Activated naive CD4-positive, alpha-beta T cell treated with anti-CD3 and anti-CD28 coated beads, Interleukin-2, amount 50 U/mL, for 72 hours (primary cell): ENCODE data around the gene CRELD1. TPM values are rescaled to one million over a fixed set of nuclear protein-coding genes. Genes with fewer than 3 reads are reported as not detected.
A peak's percentile ranks its signal among the peaks of the same experiment; 100 is the strongest.
"Not testable (repeated sequence)": the region's sequence is repeated elsewhere in the genome, so short reads cannot be mapped to it uniquely, and the experiment has no call there.

Source experiments
- ATAC-seq, 2 donors: fragments of 150-1000 bp; cut with Tn5 transposase; 2 replicates each; pipeline ENCODE4 v1.10.0; 2021; ENCODE audit warnings: mild to moderate bottlenecking in 2 of 2, moderate library complexity in 2 of 2
- DNase-seq, 2 donors: peaks; one replicate each; pipeline ENCODE4 v3.0.0; 2021 to 2022; ENCODE audit warnings: low spot score in 2 of 2
- H3K27ac Mint-ChIP-seq, 2 donors: one replicate each; pipeline ENCODE4 v1.8.0; 2022; ENCODE audit warnings: mild to moderate bottlenecking in 2 of 2, mixed read lengths in 2 of 2
- H3K36me3 Mint-ChIP-seq, 2 donors: one replicate each; pipeline ENCODE4 v1.8.0; 2022; ENCODE audit warnings: mixed read lengths in 2 of 2
- H3K9me3 Mint-ChIP-seq, 2 donors: one replicate each; pipeline ENCODE4 v1.8.0; 2022; ENCODE audit warnings: mixed read lengths in 2 of 2
- total RNA-seq, 2 donors: library from RNA; stranded (reverse); gene quantifications; one replicate each; pipeline ENCODE4 v1.2.3, GENCODE V29; 2022

CRELD1 gene
- total RNA-seq, result 10 to 100 TPM; 23.8 to 25.0 TPM

DNA sequence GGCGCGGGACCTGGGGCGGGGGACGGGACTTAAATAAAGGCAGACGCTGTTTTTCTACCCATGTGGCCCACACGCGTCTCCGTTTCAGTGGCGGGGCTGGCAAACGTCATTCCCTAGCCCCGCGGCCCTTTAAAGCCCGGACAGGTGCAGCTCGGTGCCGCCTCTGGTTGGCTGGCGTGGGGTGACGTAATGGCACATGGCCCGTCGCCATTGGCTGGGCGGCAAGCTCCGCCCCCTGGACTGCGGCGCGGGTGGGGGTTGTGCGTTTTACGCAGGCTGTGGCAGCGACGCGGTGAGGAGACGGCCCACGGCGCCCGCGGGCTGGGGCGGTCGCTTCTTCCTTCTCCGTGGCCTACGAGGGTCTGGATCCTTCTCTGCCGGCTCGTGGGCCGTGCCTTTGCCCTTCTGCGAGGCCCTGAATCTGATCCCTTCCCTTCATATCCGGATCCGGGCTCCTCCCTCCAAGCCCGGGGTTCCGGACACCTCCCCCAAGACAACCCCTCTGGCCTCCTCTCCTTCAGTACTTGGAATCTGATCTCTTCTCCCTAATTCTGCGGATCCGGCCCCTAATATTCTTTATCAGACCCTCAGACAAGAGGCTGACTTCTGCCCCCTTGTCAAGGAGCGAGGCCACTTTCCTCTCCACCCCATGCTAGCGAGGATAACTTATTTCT is at the start of gene CRELD1:
Gene CRELD1 (plus strand): TSS at position 274 of the 674 bp plus-strand sequence. CDS start 605 bp downstream, outside the sequence.
- Mint-ChIP-seq H3K9me3 (no peaks in the 10 kb centered on the region), H3K36me3 (no peaks in the 10 kb centered on the region), H3K27ac (peak within 1 kb of the TSS; percentile 96 to 98)
- peak; percentile 96 to 97 for DNase-seq
- ATAC-seq, result peak; percentile 85 to 88

DNA sequence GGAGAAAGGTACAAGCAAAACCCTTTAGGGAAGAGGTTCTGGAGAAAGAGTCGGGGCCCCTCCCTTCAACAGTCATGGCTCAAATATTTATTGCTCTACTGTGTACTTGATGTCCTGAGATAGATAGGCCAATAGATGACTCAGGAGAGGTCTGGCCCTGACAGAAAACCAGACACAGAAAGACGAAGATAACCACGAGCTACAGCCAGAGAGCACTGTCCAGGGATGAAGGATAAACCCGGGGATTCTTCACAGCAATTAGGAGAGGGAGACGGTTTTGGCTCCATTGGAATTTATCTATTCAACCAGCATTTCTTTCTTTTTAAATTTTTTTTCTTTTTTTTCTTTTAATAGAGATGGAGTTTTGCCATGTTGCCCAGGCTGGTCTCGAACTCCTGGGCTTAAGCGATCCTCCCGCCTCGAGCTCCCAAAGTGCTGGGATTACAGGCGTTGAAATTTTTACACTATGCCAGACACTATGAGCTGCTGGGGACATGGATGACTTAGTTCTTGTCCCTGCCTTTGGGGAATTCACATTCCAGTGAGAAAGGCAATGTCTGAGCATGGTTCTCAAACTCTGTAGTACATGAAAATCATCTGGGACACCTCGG is 49.0 kb upstream of the CRELD1 start:
- no peak for DNase-seq
- H3K27ac Mint-ChIP-seq, result no peak overlapping the region
- no peaks in the 10 kb centered on the region for H3K9me3 Mint-ChIP-seq
- no peaks in the 10 kb centered on the region for H3K36me3 Mint-ChIP-seq
- no peak for ATAC-seq

- Mint-ChIP-seq H3K9me3 (no peaks in the 10 kb centered on the region), H3K36me3 (peaks cover 7 to 11% of the 10 kb centered on the region in 2 donors), H3K27ac (no peak overlapping the region)
- ATAC-seq (no peak), DNase-seq (no peak)
Measured at GRCh38 chr3:9886328-9886727, 47.3 kb upstream of the CRELD1 start.

DNA sequence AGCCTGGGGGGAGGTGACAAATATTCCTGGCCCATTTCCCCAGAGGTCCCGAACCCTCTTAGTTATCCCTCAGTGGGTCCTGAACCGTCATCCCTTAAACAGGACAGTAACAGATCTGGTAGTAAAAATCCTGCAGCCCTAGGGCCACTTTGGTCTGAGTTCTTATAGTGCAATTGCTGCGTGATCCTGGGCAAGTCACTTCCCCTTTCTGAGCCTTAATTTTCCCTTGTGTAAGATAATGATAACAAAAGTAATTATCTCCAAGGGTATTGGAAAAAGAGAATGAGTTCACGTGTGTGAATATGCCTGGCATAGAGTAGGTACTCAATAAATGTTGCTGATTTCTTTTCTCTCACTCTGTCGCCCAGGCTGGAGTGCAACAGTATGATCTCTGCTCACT is 46.2 kb upstream of the CRELD1 start:
- no peak for ATAC-seq
- Mint-ChIP-seq H3K9me3 (peaks cover 0 to 3% of the 10 kb centered on the region in 2 donors), H3K27ac (no peak overlapping the region), H3K36me3 (peaks cover 18 to 19% of the 10 kb centered on the region in 2 donors)
- no peak for DNase-seq

DNA sequence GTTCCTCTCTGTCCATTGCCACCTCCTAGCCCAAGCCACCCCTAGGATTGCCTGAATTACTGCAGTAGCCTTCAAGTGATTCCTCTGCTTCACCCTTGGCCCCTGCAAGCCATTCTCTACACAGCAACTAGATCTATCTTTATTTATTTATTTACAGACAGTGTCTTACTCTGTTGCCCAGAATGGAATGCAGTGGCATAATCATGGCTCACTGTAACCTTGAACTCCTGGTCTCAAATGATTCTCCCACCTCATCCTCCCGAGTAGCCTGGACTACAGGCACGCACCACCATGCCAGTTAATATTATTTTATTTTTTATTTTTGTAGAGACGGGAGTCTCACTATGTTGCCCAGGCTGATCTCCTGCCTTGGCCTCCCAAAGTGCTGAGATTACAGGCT is 45.1 kb upstream of the CRELD1 start:
- DNase-seq (no peak), ATAC-seq (no peak)
- H3K9me3 Mint-ChIP-seq, result peaks cover 0 to 10% of the 10 kb centered on the region in 2 donors
- H3K36me3 Mint-ChIP-seq, result peaks cover 27 to 30% of the 10 kb centered on the region in 2 donors
- H3K27ac Mint-ChIP-seq, result no peak overlapping the region

DNA sequence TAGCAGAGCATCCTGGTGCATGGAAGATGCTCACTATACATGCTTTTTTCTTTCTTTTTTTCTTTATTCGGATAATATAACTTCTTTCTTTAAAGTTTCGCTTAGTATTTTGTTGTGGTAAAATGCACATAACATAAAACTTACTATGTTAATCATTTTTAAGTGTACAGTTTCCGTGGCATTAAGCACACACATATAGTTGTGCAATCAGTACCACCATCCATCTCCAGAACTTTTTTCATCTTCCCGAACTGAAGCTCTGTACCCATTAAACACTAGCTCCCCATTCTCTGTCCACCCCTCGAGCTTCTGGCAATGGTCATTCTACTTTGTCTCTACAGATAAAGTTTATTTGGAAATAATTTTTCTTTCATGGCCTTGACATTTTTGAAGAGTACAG is 44.2 kb upstream of the CRELD1 start:
- Mint-ChIP-seq H3K36me3 (peaks cover 35 to 36% of the 10 kb centered on the region in 2 donors), H3K27ac (peak overlapping the region in 1 of 2 donors; percentile 96)

DNA sequence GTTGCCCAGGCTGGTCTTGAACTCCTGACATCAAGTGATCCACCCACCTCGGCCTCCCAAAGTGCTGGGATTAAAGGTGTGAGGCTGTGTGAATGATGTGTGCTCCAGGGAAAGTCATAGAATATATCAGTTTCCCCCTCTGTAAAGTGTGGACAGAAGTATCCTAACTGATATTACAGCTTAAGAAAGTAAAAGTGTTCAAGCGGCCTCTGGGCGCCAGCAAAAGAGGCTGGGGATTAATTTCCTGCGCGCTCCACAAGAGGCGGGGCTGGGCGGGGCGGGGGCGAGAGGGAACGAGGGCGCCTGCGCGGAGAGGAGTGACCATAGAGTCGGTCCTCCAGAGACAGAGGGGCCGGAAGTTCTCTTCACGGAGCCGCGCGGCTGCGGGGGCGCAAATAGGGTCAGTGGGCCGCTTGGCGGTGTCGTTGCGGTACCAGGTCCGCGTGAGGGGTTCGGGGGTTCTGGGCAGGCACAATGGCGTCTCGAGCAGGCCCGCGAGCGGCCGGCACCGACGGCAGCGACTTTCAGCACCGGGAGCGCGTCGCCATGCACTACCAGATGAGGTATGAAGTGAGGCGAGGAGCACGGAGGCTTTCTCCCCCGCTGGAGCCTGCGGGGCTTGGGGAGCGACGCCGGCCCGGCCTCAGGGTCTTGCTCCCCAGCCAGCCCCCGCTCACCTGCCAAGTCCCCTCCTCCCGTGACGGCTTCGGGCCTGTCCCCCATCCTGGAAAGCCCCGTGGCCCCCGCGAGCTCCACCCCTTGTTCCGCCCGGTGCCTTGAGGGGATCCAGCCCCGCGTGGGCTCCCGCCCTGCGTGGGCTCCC is 43.2 kb upstream of the CRELD1 start, which contains the start of gene JAGN1:
Gene JAGN1 (plus strand): TSS at position 362 of the 823 bp plus-strand sequence. CDS start 113 bp downstream, at position 475.
- peaks cover 4 to 15% of the 10 kb centered on the region in 2 donors for H3K9me3 Mint-ChIP-seq
- peaks cover 42% of the 10 kb centered on the region in 2 donors for H3K36me3 Mint-ChIP-seq
- ATAC-seq (peak; percentile 88 to 89), DNase-seq (peak; percentile 85 to 87)
- peak within 1 kb of the TSS; percentile 96 to 97 for H3K27ac Mint-ChIP-seq

More for the DNA sequence above, 44.2 kb upstream of the CRELD1 start:
- peaks cover 0 to 10% of the 10 kb centered on the region in 2 donors for H3K9me3 Mint-ChIP-seq
- no peak for DNase-seq
- ATAC-seq, result no peak

DNA sequence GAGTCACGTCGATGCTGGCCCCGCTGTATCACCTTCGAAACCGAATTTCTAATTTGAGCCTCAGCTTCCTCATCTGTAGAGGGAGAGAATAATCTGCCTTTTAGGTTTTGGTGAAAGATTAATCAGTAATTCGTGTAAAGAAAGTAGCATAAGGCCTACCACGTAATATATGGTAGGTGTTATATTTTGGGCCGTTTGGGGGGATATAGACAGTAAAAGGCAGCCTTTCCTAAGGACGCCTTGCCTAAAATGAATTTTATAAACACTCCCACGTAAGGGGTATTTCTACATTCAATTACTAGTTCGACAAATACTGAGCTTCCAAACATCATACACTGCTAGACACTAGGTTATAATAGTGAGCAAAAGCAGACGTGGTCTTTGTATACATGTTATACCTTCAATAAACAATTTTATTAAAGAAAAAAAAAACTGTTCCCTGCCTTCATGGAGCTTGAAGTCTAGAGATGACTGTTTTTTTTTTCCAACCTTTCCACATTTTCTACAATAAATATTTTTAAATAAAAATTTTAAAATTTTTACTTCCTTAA is 42.5 kb upstream of the CRELD1 start:
- peaks cover 4 to 15% of the 10 kb centered on the region in 2 donors for H3K9me3 Mint-ChIP-seq
- DNase-seq, result no peak
- H3K36me3 Mint-ChIP-seq, result peaks cover 42% of the 10 kb centered on the region in 2 donors
- peak overlapping the region; percentile 96 to 97 for H3K27ac Mint-ChIP-seq
- no peak for ATAC-seq

- DNase-seq, result no peak
- H3K36me3 Mint-ChIP-seq, result peaks cover 42% of the 10 kb centered on the region in 2 donors
- ATAC-seq, result no peak
- H3K27ac Mint-ChIP-seq, result peak overlapping the region; percentile 39 to 75
- H3K9me3 Mint-ChIP-seq, result peaks cover 4 to 15% of the 10 kb centered on the region in 2 donors
Measured at GRCh38 chr3:9893739-9894138, 39.9 kb upstream of the CRELD1 start.

DNA sequence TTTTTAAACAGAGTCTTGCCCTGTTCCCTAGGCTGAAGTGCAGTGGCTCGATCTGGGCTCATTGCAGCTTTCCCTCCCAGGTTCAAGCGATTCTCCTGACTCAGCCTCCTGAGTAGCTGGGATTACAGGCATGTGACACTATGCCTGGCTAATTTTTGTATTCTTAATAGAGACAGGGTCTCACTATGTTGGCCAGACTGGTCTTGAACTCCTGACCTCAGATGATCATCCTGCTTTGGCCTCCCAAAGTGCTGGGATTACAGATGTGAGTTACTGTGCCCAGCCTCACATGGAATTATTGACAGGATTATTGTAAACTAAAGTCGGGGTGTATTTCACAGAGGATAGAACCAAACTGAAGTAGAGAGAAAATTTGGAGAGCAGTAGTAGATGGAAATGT is 37.9 kb upstream of the CRELD1 start:
- not testable (repeated sequence) for DNase-seq, ATAC-seq, H3K27ac Mint-ChIP-seq
- peaks cover 37 to 41% of the 10 kb centered on the region in 2 donors for H3K36me3 Mint-ChIP-seq
- peaks cover 4 to 15% of the 10 kb centered on the region in 2 donors for H3K9me3 Mint-ChIP-seq

GRCh38 chr3:9896755-9897407 is 36.8 kb upstream of the CRELD1 start:
- ATAC-seq, DNase-seq: not testable (repeated sequence)
- H3K36me3 Mint-ChIP-seq, result peaks cover 26 to 30% of the 10 kb centered on the region in 2 donors
- peaks cover 4 to 15% of the 10 kb centered on the region in 2 donors for H3K9me3 Mint-ChIP-seq
- peak overlapping the region in 1 of 2 donors; percentile 25 for H3K27ac Mint-ChIP-seq

DNA sequence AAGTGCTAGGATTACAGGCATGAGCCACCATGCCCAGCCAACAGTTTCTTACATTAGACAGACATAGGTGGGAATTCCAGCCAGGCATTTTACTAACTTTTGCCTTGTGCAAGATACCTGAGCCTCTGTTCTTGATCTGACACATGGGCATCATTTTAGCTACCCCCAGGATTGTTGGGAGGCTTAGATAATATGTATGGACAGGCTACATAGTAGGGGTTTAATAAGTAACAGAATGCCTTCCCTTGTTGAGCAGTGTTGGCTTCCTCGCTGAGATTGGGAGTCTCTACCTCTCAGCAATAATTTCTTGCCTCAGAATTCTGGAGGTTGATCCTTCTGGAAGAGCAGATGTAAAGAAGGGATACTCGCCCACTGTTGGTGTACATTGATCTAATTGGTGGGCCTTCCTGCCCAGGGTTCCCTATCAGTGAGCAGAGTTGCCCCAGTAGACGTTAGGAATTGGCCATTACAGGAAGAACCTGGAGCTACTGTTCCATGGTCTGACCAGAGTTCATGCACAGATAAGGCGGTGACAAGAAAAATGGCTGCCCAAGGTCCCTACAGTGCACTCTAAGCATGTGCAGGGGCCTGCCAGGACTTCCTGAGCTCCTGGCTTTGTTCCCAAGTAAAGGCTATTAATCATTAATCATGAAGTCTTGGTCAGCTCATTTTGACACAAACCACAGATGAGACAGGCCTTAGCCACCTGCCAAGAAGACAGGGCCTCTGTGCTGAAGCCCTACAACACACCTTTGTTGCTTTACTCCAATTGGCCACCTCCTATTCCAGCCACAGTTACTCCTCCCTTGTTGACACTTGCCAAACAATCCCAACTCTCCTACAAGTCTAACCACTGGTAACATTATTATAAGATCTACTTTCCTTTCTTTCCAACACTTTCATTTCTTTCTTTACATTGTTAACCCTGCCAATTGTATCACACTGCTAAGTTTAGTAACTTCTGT is 35.9 kb upstream of the CRELD1 start:
- DNase-seq, result no peak
- ATAC-seq, result no peak
- peaks cover 4 to 10% of the 10 kb centered on the region in 2 donors for H3K9me3 Mint-ChIP-seq
- peak overlapping the region in 1 of 2 donors; percentile 47 for H3K27ac Mint-ChIP-seq
- H3K36me3 Mint-ChIP-seq, result peaks cover 21 to 23% of the 10 kb centered on the region in 2 donors

DNA sequence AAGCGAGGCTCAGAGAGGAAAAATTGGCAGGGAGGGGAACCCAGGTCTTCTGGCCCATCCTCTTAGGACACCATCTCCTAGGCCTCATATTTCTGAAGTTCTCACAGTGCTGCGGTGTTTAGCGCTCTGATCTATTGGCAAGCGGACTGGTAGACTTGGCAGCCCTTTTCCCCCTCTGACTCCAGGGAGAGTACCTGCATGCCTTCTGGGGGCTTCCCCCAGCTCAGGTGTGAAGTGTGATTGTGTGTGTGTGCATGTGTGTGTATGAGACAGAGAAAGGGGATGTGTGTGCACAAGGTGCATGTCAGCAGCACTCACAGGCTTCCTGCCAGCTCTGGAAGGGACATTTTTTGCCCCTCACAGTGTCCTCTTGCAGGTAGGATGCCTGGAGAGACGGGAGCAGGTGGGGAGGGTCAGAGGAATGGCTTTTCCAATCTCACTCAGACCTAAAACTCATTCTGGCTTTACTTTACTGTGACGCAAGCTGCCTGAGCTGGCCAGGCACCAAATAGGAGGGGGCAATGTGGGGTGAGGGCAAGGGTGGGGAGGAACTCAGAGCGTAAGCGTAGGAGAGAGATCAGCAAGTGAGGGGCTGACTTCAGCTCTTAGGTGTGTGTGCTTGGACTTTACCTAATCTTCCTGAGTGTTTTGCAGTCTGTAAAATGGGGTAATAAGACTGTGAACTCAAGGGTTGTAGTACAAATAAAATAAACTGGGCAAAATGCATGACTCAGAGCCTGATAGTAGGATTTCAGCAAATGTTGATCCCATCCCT is 35.0 kb upstream of the CRELD1 start:
- peaks cover 11 to 14% of the 10 kb centered on the region in 2 donors for H3K36me3 Mint-ChIP-seq
- H3K27ac Mint-ChIP-seq, result peak overlapping the region in 1 of 2 donors; percentile 47
- no peak for ATAC-seq
- no peak for DNase-seq
- peaks cover 4 to 5% of the 10 kb centered on the region in 2 donors for H3K9me3 Mint-ChIP-seq

GRCh38 chr3:9899289-9899791 is 34.3 kb upstream of the CRELD1 start:
- no peak overlapping the region for H3K27ac Mint-ChIP-seq
- H3K9me3 Mint-ChIP-seq, result peaks cover 4 to 5% of the 10 kb centered on the region in 2 donors
- no peak for ATAC-seq
- H3K36me3 Mint-ChIP-seq, result peaks cover 6 to 8% of the 10 kb centered on the region in 2 donors
- no peak for DNase-seq
